Caco-2 (cell line): ENCODE data around the gene ME3. TPM values are rescaled to one million over a fixed set of nuclear protein-coding genes. Genes with fewer than 3 reads are reported as not detected.

Experiments used
- BruUV-seq: library from RNA; stranded (reverse); fragments of 400-500 nt; replicated peaks from 2 replicates; lab custom pipeline; 2021; lab: Mats Ljungman, UMichigan
- CTCF ChIA-PET: fragments of 300-600 bp; sonication (Branson Sonifier 250); formaldehyde crosslinking; loops from one replicate; lab custom pipeline; 2022; ENCODE audit warnings: antibody characterized with exemption; lab: Charles Lee
- POLR2A ChIA-PET: fragments of 300-600 bp; sonication (Branson Sonifier 250); formaldehyde crosslinking; loops from one replicate; lab custom pipeline; 2022; ENCODE audit warnings: antibody characterized with exemption; lab: Charles Lee
- DNase-seq, 2 experiments: peaks; one replicate each; pipeline versions ENCODE4 v3.0.0 to v3.0.0-alpha.2; 2020 to 2022
- H3K27me3 ChIP-seq: replicated peaks from 2 replicates; pipeline ENCODE4 v1.6.0; 2011; ENCODE audit warnings: low read length; ENCODE audit not compliant: control insufficient read depth, insufficient read depth
- H3K36me3 ChIP-seq: 2 replicates; pipeline ENCODE4 v1.5.1; 2011; ENCODE audit warnings: low read length; ENCODE audit not compliant: control insufficient read depth, insufficient read depth
- H3K4me1 ChIP-seq: fragments of 250-450 bp; sonication (Bioruptor Pico); 2 replicates; pipeline ENCODE4 v1.5.1; 2020; ENCODE audit warnings: mild to moderate bottlenecking
- H3K4me3 ChIP-seq: 2 replicates; pipeline ENCODE4 v1.5.1; 2011; ENCODE audit warnings: low read depth, mild to moderate bottlenecking, control low read depth, low read length
- H3K9me3 ChIP-seq: fragments of 250-450 bp; sonication (Bioruptor Pico); 2 replicates; pipeline ENCODE4 v1.5.1; 2020; ENCODE audit warnings: mild to moderate bottlenecking, moderate library complexity
- H3K27ac Mint-ChIP-seq: one replicate; pipeline ENCODE4 v1.8.0; 2022; ENCODE audit warnings: mixed read lengths; ENCODE audit not compliant: unreplicated experiment
- H3K27me3 Mint-ChIP-seq: one replicate; pipeline ENCODE4 v1.8.0; 2022; ENCODE audit warnings: mixed read lengths; ENCODE audit not compliant: insufficient read depth, unreplicated experiment
- H3K36me3 Mint-ChIP-seq: one replicate; pipeline ENCODE4 v1.8.0; 2022; ENCODE audit warnings: mild to moderate bottlenecking, mixed read lengths; ENCODE audit not compliant: insufficient read depth, unreplicated experiment
- H3K4me1 Mint-ChIP-seq: one replicate; pipeline ENCODE4 v1.8.0; 2022; ENCODE audit warnings: low read depth, mixed read lengths; ENCODE audit not compliant: unreplicated experiment
- H3K4me3 Mint-ChIP-seq: one replicate; pipeline ENCODE4 v1.8.0; 2022; ENCODE audit warnings: mild to moderate bottlenecking, moderate library complexity, mixed read lengths; ENCODE audit not compliant: unreplicated experiment
- H3K9me3 Mint-ChIP-seq: one replicate; pipeline ENCODE4 v1.8.0; 2022; ENCODE audit warnings: mixed read lengths; ENCODE audit not compliant: unreplicated experiment
- CTCF ChIP-seq, 2 experiments: fragments of 200-600 bp in 1 of 2; IDR thresholded peaks; 1 replicate in 1 of 2; 2 replicates in 1 of 2; pipeline versions ENCODE4 v1.5.1 to v1.8.0; 2011 to 2022; ENCODE audit warnings: antibody characterized with exemption in 1 of 2, control low read depth in 1 of 2, inconsistent platforms in 1 of 2, low read depth in 1 of 2, low read length in 1 of 2, mild to moderate bottlenecking in 1 of 2, moderate library complexity in 1 of 2; ENCODE audit not compliant: insufficient read depth in 1 of 2, severe bottlenecking in 1 of 2, unreplicated experiment in 1 of 2
- intact Hi-C: fragments of 100-400 bp; cut with micrococcal nuclease; formaldehyde crosslinking; loops from one replicate; pipeline ENCODE4 v1.10.0; 2022; ENCODE audit not compliant: unreplicated experiment
- total RNA-seq: library from RNA; stranded (reverse); gene quantifications from 2 replicates; pipeline ENCODE4 v1.2.3, GENCODE V29; 2022

ME3 gene
- total RNA-seq, 1 experiment from 2014 or later, result 32.8 TPM

GRCh38 chr11:86676533-86677154 is 4.2 kb upstream of the ME3 start:
- peak; percentile 47 to 83 for TF ChIP-seq CTCF (IDR thresholded peaks at IDR 0.05; ENCODE audit: insufficient read depth in 1 of 2, low read depth in 1 of 2, low read length in 1 of 2, severe bottlenecking in 1 of 2, unreplicated experiment in 1 of 2)
- H3K4me1 ChIP-seq, result peaks cover 48% of the 10 kb centered on the region
- intact Hi-C loops, result loop anchor here (1.0 kb wide), 1 partner anchor 123 kb away; no protein-coding TSS in a partner anchor
- Mint-ChIP-seq H3K27me3 (no peaks in the 10 kb centered on the region), H3K9me3 (no peaks in the 10 kb centered on the region), H3K36me3 (no peaks in the 10 kb centered on the region), H3K4me3 (no peak overlapping the region), H3K4me1 (peaks cover 71% of the 10 kb centered on the region), H3K27ac (no peak overlapping the region)
- no peaks in the 10 kb centered on the region for H3K36me3 ChIP-seq
- no peak overlapping the region for H3K4me3 ChIP-seq
- DNase-seq, result peak; percentile 63 to 69
- H3K9me3 ChIP-seq, result no peaks in the 10 kb centered on the region
- POLR2A ChIA-PET, result no interaction called here
- no peaks in the 10 kb centered on the region for H3K27me3 ChIP-seq
- no TSS peak for BruUV-seq
- CTCF ChIA-PET, result interaction anchor here (0.5 to 1.0 kb wide), 4 partner anchors 17 to 135 kb away, joined by 3 to 4 read pairs (median 4); no protein-coding TSS in a partner anchor

- ChIA-PET POLR2A (no interaction called here), CTCF (interaction anchor here (0.5 to 1.0 kb wide), 4 partner anchors 16 to 135 kb away, joined by 3 to 4 read pairs (median 4); no protein-coding TSS in a partner anchor)
- H3K4me3 ChIP-seq, result no peak overlapping the region
- H3K27me3 ChIP-seq, result no peaks in the 10 kb centered on the region
- TF ChIP-seq CTCF (IDR thresholded peaks at IDR 0.05; ENCODE audit: insufficient read depth in 1 of 2, low read depth in 1 of 2, low read length in 1 of 2, severe bottlenecking in 1 of 2, unreplicated experiment in 1 of 2), result no peak
- Mint-ChIP-seq H3K27ac (no peak overlapping the region), H3K9me3 (no peaks in the 10 kb centered on the region), H3K36me3 (no peaks in the 10 kb centered on the region), H3K4me3 (no peak overlapping the region), H3K27me3 (no peaks in the 10 kb centered on the region), H3K4me1 (peaks cover 76% of the 10 kb centered on the region)
- intact Hi-C loops, result loop anchor here (1.0 kb wide), 1 partner anchor 123 kb away; no protein-coding TSS in a partner anchor
- DNase-seq, result no peak
- peaks cover 51% of the 10 kb centered on the region for H3K4me1 ChIP-seq
- no peaks in the 10 kb centered on the region for H3K36me3 ChIP-seq
- BruUV-seq, result no TSS peak
- no peaks in the 10 kb centered on the region for H3K9me3 ChIP-seq
Measured at GRCh38 chr11:86676010-86676409, 3.6 kb upstream of the ME3 start.

- ChIA-PET POLR2A (no interaction called here), CTCF (interaction anchor here (0.6 to 0.9 kb wide), 3 partner anchors 67 to 624 kb away, joined by 3 to 4 read pairs (median 3); no protein-coding TSS in a partner anchor)
- Histone ChIP-seq H3K4me3 (no peak overlapping the region), H3K36me3 (no peaks in the 10 kb centered on the region), H3K27me3 (no peaks in the 10 kb centered on the region), H3K9me3 (no peaks in the 10 kb centered on the region), H3K4me1 (peaks cover 56% of the 10 kb centered on the region)
- no peak for TF ChIP-seq CTCF (IDR thresholded peaks at IDR 0.05; ENCODE audit: insufficient read depth in 1 of 2, low read depth in 1 of 2, low read length in 1 of 2, severe bottlenecking in 1 of 2, unreplicated experiment in 1 of 2)
- H3K9me3 Mint-ChIP-seq, result no peaks in the 10 kb centered on the region
- peak overlapping the region; percentile 87 for H3K27ac Mint-ChIP-seq
- DNase-seq, result no peak
- H3K4me3 Mint-ChIP-seq, result no peak overlapping the region
- BruUV-seq, result no TSS peak
- no peaks in the 10 kb centered on the region for H3K36me3 Mint-ChIP-seq
- intact Hi-C loops, result no loop called here
- H3K27me3 Mint-ChIP-seq, result no peaks in the 10 kb centered on the region
- peaks cover 74% of the 10 kb centered on the region for H3K4me1 Mint-ChIP-seq
Measured at GRCh38 chr11:86675017-86675416, 2.6 kb upstream of the ME3 start.
